HG03060 (cell line): ENCODE data around the gene SP110.
"Not testable (repeated sequence)": the region's sequence is repeated elsewhere in the genome, so short reads cannot be mapped to it uniquely, and the experiment has no call there.

Experiments used
- ATAC-seq: cut with Tn5 transposase; IDR thresholded peaks from one replicate; pipeline ENCODE4 v1.9.1; 2021; ENCODE audit warnings: low read depth, moderate number of reproducible peaks; ENCODE audit not compliant: unreplicated experiment

Gene SP110

GRCh38 chr2:230219419-230220331 is at the start of gene SP110:
TSS of gene SP110 (minus strand) at chr2:230219984. CDS start at chr2:230216927, 3,057 bp downstream.
- ATAC-seq: peak; percentile 37

- ATAC-seq: no peak
These were observed 48.9 kb upstream of the SP110 start for GRCh38 chr2:230268606-230269243.

- ATAC-seq: peak; percentile 60
These were observed 47.8 kb upstream of the SP110 start for GRCh38 chr2:230267556-230267955.

GRCh38 chr2:230267059-230267458 is 47.3 kb upstream of the SP110 start:
- no peak for ATAC-seq

GRCh38 chr2:230266638-230267037 is 46.9 kb upstream of the SP110 start:
- no peak for ATAC-seq

GRCh38 chr2:230264945-230265344 is 45.2 kb upstream of the SP110 start:
- not testable (repeated sequence) for ATAC-seq

GRCh38 chr2:230262246-230262645 is 42.5 kb upstream of the SP110 start:
- ATAC-seq: no peak

GRCh38 chr2:230258483-230258882 is 38.7 kb upstream of the SP110 start:
- no peak for ATAC-seq

GRCh38 chr2:230256733-230257332 is 37.0 kb upstream of the SP110 start:
- no peak for ATAC-seq

- ATAC-seq: no peak
These were observed 34.5 kb upstream of the SP110 start for GRCh38 chr2:230254152-230254881.

GRCh38 chr2:230250231-230250630 is 30.4 kb upstream of the SP110 start:
- no peak for ATAC-seq

GRCh38 chr2:230246206-230246605 is 26.4 kb upstream of the SP110 start:
- ATAC-seq: no peak

GRCh38 chr2:230244211-230244610 is 24.4 kb upstream of the SP110 start:
- no peak for ATAC-seq

GRCh38 chr2:230234845-230235244 is 15.1 kb upstream of the SP110 start:
- ATAC-seq: no peak

GRCh38 chr2:230234122-230234722 is 14.4 kb upstream of the SP110 start:
- no peak for ATAC-seq

GRCh38 chr2:230231251-230231650 is 11.5 kb upstream of the SP110 start:
- no peak for ATAC-seq

GRCh38 chr2:230230496-230231200 is 10.9 kb upstream of the SP110 start:
- no peak for ATAC-seq

- ATAC-seq: no peak
These were observed 10.3 kb upstream of the SP110 start for GRCh38 chr2:230230087-230230486.

GRCh38 chr2:230227216-230227615 is 7.4 kb upstream of the SP110 start:
- no peak for ATAC-seq
